NCI-H345 treated with DMSO at 0.1 percent for 48 hours (cell line): ENCODE measurements around the gene EDARADD.
"Not testable (repeated sequence)": the region's sequence is repeated elsewhere in the genome, so short reads cannot be mapped to it uniquely, and the experiment has no call there.

Source experiments
- DNase-seq: peaks from one replicate; lab custom pipeline; 2025; ENCODE audit not compliant: unreplicated experiment; lab: John Stamatoyannopoulos, UW

EDARADD gene

DNA sequence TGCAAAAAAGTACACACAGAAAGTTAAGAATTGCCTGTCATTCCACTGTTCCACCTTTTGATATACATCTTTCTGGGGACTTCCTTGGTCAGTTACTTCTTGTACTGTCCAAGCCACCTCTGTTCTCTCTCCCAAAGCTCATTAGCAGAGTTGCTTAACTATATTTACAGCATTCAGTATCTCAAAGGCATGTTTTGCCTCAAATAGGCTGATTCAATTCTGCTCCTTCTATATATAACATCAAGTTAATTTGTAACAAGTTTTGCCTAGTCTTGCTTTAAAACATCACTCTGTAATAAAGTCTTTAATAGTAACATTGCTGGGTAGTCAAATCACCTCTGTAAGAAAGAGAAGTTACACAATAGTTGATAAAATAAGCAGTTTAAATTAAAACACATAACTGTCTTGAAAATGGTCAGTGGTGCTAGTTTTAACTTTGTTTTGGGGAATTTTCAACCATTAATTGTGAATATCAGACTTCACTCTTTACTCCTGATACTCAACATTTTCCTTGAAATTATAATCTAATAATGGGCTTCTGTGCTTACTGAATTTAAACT lies 35.7 kb downstream of the EDARADD start:
- no peak for DNase-seq

DNA sequence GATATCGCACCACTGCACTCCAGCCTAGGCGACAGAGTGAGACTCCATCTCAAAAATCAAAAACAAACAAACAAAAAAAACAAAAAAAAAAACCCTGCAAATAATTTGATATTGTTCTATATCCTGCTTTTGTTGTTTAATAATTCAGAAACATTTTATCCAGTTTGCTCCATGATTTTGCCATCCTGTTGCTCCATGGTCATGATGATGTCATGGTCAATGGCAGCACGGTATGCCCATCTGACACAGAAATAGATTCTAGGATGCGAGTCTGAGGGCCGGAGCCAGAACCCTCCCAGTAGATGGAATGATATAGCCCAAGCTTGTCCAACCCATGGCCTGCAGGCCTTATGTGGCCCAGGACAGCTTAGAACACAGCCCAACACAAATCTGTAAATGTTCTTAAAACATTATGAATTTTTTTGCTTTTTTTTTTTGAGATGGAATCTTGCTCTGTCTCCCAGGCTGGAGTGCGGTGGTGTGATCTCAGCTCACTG lies 39.8 kb downstream of the EDARADD start:
- no peak for DNase-seq

- DNase-seq, result no peak
These were observed 44.5 kb downstream of the EDARADD start for GRCh38 chr1:236438614-236439013.

- no peak for DNase-seq
These were observed 46.3 kb downstream of the EDARADD start for GRCh38 chr1:236440373-236440772.

- no peak for DNase-seq
These were observed 56.7 kb downstream of the EDARADD start for GRCh38 chr1:236450779-236451178.

GRCh38 chr1:236451796-236452373 lies 57.8 kb downstream of the EDARADD start:
- DNase-seq, result no peak

DNA sequence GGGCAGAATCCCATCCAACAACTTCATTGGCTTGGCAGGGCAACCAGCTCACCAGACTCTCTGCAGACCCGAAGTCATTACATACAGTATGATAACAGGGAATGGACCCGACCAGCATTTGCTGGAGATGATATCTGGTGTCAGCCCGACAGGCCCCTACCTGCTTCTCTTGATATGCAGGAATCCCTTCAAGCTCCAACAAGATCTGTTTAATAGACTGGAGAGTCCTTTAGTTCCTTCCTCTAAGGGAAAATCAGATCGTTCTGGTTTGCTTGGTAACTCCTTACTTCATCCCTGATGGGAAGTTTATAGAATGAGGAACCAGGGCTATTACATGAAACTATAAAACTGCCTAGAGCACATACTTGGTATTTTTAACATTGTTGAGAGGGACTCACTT lies 61.2 kb downstream of the EDARADD start:
- no peak for DNase-seq

GRCh38 chr1:236457775-236458174 lies 63.7 kb downstream of the EDARADD start:
- DNase-seq, result no peak

DNA sequence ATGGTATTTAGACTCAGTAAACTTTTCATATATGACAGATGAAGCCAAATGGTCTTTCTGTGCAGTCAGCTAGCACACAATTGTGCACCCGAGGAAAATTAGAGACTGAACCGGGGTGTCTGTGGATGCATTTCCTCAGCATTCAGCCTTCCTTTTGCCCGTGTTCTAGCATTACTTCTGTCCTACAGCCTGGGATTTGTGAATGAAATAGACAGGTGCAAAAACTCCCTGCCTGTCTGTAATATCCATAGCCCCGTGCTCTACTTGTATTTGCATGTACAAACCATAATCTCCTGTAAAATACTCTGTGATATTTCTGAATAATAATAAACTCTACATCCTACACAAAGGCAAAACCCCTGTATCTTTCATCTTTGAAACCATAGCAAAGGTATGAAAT lies 64.9 kb downstream of the EDARADD start:
- no peak for DNase-seq

DNA sequence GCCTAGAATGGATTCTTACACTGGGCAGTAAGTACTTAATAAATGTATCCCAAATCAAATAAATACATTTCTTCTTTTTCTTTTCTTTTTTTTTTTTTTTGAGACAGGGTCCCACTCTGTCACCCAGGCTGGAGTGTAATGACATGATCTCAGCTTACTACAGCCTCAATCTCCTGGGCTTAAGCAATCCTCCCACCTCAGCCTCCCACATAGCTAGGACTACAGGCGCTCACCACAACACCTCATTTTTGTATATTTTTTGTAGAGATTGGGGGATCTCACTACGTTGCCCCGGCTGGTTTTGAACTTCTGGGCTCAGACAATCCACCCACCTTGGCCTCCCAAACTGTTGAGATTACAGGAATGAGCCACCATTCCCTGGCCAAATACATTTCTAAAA lies 66.0 kb downstream of the EDARADD start:
- DNase-seq, result no peak

DNA sequence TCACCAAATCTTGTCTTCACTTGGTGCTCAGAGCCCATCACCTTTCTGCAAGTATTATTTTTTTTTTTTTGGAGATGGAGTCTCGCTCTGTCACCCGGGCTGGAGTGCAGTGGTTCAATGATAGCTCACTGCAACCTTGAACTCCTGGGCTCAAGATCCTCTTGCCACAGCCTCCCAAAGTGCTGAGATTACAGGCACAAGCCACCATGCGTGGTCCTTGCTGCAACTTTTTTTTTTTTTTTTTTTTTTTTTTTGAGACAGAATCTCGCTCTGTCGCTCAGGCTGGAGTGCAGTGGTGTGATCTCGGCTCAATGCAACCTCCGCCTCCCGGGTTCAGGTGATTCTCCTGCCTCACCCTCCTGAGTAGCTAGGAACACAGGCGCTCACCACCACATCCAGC lies 70.1 kb downstream of the EDARADD start:
- DNase-seq, result not testable (repeated sequence)

DNA sequence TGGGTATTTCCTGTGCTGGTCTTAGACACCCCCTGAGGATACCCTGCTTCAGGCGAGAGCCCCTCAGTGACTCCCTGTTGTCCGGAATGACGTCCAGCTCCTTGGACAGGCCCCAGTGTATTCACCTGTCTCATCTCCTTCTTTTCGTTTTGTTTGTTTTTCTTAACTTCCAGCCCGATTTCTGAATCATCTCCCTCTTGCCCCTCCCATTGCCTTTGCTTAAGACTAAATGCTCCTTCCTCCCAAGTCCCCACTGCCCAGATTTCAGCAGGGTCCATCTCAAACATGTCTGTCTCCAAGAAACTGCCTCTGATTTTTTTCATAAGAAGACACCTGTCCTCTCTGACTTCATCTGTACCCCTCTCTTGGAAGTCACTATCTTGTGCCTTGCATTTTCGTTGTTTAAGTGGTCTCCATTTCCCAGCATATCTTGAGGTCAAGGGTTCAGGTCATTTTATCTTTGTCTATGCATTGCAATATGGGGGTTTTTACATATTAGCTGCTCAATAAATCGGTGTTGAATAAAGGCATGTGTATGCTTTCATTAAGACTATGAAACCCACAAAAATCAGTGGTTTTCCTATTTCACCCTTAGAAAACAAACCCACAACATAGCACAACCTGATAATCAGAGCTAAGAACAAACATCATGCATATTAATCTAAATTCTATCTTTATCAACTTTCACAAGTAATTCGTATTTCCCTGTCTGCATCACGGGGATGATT lies 71.3 kb downstream of the EDARADD start:
- no peak for DNase-seq

DNA sequence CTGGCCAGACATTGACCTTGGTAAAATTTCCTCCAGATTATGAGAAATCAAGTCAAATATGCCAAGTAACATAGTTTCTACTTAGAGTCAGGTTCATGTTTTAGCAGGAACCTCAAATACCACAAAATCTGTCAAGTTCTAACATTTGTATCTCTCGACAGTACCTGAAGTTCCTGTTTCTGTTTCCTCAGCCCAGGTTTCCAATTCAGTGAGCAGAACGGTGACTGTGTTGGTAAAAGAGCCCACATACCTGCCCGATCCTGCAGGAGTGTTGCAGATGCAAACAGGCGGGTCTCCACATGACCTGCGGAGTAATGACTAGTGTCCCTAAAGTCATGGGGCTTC lies 71.8 kb downstream of the EDARADD start:
- no peak for DNase-seq

DNA sequence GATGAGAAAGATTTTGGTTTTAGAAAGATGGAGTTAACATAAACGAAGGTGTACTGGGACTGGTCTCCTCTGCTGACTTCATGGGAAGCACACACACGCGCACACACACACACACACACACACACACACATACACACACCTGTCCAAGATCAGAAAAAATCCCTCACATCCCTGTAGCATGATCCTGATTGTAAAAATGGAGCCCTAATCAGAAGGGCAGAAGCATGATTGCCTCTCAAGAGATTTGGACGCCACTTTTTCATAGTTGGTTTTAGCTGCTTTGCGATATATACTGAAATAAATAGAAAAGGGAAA lies 73.2 kb downstream of the EDARADD start:
- no peak for DNase-seq

GRCh38 chr1:236468625-236469024 lies 74.5 kb downstream of the EDARADD start:
- no peak for DNase-seq

DNA sequence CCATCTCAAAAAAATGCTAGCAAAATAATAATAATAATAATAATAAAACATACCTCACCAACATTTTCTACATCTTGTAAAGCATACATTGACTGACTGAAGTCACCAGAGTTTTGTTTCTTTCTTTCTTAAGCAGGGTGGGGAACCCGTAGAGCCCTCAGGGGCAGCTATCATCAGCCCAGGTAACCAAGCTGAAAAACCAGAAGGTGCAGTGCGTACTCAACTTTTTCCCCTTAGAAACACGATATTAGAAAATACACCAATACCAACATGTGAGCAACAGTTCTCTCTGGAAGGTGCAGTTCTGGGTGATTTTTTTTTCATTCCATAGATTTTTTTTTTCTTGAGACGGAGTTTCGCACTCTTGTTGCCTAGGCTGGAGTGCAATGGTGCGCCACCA lies 75.4 kb downstream of the EDARADD start:
- no peak for DNase-seq

DNA sequence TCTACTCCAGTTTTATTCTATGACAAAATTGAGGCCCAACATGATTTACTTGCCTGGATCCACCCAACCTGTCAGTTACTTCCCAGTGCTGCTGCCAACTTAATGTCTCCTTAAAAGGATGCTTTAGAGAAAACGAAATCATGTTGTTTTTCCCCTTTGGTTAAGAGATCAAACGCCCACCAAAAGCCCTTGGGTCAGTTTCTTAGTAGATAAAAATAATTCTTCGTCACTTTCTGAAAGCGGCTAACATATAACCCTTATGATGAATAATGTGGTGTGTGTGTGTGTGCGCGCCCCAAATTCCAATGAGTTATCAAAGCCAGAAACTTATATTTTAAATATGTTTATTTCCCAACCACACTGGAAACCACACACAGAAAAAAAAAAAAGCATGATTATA lies 77.0 kb downstream of the EDARADD start:
- DNase-seq, result no peak

GRCh38 chr1:236471653-236472052 lies 77.6 kb downstream of the EDARADD start:
- DNase-seq, result peak; percentile 23

DNA sequence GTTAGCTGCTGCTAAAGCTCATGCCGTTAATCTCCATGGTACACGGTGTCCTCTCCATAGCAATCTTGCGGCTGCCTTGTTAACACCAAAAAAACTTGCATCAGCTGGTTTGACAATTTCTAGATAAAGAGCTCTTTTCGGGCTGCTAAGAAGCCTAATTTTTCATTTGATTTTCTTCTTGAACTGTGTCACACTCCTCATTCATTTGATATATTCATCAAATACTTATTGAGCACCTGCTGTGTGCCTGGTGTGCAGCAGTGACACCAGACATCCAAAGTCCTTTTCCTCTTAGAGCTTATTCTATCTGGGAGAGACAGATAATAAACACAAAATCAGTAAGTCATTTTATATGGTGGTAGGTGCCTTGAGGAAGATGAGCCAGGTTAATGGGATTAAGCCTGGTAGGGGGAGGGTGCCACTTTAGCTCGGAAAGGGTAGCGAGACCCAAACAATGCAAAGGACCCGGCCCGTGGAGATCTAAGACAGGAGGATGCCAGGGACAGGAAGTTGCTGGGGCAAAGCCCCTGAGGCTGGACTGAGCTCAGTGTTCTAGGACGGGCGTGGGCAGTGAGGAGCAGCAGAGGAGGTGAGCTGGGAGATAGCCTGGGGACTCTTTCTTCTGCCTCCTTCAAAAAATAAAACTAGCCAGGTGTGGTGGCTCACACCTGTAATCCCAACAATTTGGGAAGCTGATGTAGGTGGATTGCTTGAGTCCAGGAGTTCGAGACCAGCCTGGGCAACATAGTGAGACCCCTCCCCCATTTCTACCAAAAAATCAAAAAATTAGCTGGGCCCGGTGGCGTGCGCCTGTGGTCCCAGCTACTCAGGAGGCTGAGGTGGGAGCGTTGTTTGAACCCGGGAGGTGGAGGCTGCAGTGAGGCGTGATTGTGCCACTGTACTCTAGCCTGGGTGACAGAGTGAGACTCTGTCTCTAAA lies 79.0 kb downstream of the EDARADD start:
- DNase-seq, result no peak

DNA sequence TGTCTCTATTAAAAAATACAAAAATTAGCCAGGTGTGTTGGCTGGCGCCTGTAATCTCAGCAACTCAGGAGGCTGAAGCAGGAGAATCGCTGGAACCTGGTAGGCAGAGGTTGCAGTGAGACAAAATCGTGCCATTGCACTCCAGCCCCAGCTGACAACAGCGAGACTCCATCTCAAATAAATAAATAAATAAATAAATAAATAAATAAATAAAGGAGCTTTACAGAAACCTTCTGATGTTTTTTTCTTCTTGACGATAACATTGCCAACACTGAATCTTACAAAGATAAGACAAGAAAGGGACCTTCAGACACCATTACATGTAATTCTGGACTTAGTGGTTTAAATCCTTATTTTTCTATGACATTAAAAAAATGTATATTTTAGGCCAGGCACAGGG lies 81.9 kb downstream of the EDARADD start:
- no peak for DNase-seq

GRCh38 chr1:236480758-236481436 lies 86.8 kb downstream of the EDARADD start:
- DNase-seq, result peak; percentile 78
